GM12891 (cell line): ENCODE data around the gene PCNX4.

ENCODE experiments used
- POLR2A ChIP-seq: IDR thresholded peaks from 2 replicates; pipeline ENCODE4 v1.6.1; 2011; ENCODE audit warnings: low read depth, low read length, control low read depth
- POLR2AphosphoS5 ChIP-seq: IDR thresholded peaks from 2 replicates; pipeline ENCODE4 v1.6.1; 2011; ENCODE audit warnings: low read depth, low read length, control low read depth
- SPI1 ChIP-seq: IDR thresholded peaks from 2 replicates; pipeline ENCODE4 v1.6.1; 2011; ENCODE audit warnings: low read depth, low read length, control low read depth
- TAF1 ChIP-seq: IDR thresholded peaks from 2 replicates; pipeline ENCODE4 v1.6.1; 2011; ENCODE audit warnings: low read depth, low read length, control low read depth

DNA sequence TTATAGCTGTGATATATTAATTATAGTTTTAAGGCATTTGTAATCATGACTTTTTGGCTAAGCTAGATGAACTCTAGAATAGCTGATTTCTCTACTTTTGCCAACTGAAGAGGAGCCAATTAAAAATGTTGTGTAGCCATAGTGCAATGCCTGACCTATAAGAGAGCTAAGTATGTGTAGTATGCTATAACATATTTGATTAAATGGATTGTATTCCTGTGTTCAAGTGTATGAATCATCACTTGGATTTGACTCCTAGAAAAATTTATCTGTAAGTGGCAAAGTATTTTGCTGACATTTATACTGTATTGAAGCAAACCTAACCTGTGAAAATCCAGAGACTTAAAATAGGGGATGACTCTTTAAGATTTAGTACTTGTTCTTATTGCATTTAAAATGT lies 34.2 kb downstream of the PCNX4 start:
- TF ChIP-seq POLR2AphosphoS5: no peak
- TF ChIP-seq POLR2A: no peak
- no peak for TF ChIP-seq TAF1
- TF ChIP-seq SPI1: no peak
